HS-27A (cell line): Measurements from ENCODE around the gene ATP2B1.

ENCODE experiments used
- DNase-seq: peaks from one replicate; pipeline ENCODE4 v3.0.0-alpha.2; 2012; ENCODE audit warnings: low read depth, missing footprints

ATP2B1 gene

GRCh38 chr12:89655841-89656240, 52.8 kb downstream of the ATP2B1 start:
- no peak for DNase-seq

GRCh38 chr12:89651192-89651591, 57.4 kb downstream of the ATP2B1 start:
- DNase-seq = no peak

GRCh38 chr12:89650239-89650638, 58.4 kb downstream of the ATP2B1 start:
- no peak for DNase-seq

GRCh38 chr12:89649820-89650219, 58.8 kb downstream of the ATP2B1 start:
- no peak for DNase-seq

- no peak for DNase-seq
Measured at GRCh38 chr12:89649139-89649538, 59.5 kb downstream of the ATP2B1 start.

- no peak for DNase-seq
Measured at GRCh38 chr12:89648211-89648930, 60.3 kb downstream of the ATP2B1 start.

- DNase-seq = no peak
Measured at GRCh38 chr12:89645434-89645833, 63.2 kb downstream of the ATP2B1 start.

- no peak for DNase-seq
Measured at GRCh38 chr12:89642959-89643358, 65.7 kb downstream of the ATP2B1 start.

- DNase-seq = no peak
Measured at GRCh38 chr12:89636776-89637160, 71.9 kb downstream of the ATP2B1 start.

- DNase-seq = no peak
Measured at GRCh38 chr12:89636052-89636775, 72.4 kb downstream of the ATP2B1 start.

- no peak for DNase-seq
Measured at GRCh38 chr12:89634508-89634907, 74.1 kb downstream of the ATP2B1 start.

GRCh38 chr12:89632778-89633177, 75.9 kb downstream of the ATP2B1 start:
- no peak for DNase-seq

GRCh38 chr12:89622115-89622514, 86.5 kb downstream of the ATP2B1 start:
- DNase-seq = no peak

- no peak for DNase-seq
Measured at GRCh38 chr12:89621521-89621920, 87.1 kb downstream of the ATP2B1 start.

GRCh38 chr12:89619764-89620163, 88.9 kb downstream of the ATP2B1 start:
- DNase-seq = no peak

- DNase-seq = no peak
Measured at GRCh38 chr12:89618113-89618862, 90.3 kb downstream of the ATP2B1 start.

- DNase-seq = no peak
Measured at GRCh38 chr12:89610366-89610765, 98.3 kb downstream of the ATP2B1 start.

- DNase-seq = no peak
Measured at GRCh38 chr12:89603678-89604077, 105.0 kb downstream of the ATP2B1 start.

GRCh38 chr12:89597770-89598169, 110.9 kb downstream of the ATP2B1 start:
- no peak for DNase-seq

GRCh38 chr12:89597210-89597609, 111.4 kb downstream of the ATP2B1 start:
- DNase-seq = no peak

GRCh38 chr12:89593873-89594272, 114.8 kb downstream of the ATP2B1 start:
- no peak for DNase-seq

GRCh38 chr12:89593233-89593632, 115.4 kb downstream of the ATP2B1 start:
- no peak for DNase-seq

GRCh38 chr12:89589753-89590152, 118.9 kb downstream of the ATP2B1 start:
- no peak for DNase-seq
